NT2/D1 (cell line): ENCODE results near the gene ARPC5.
"Not testable (repeated sequence)": the region's sequence is repeated elsewhere in the genome, so short reads cannot be mapped to it uniquely, and the experiment has no call there.

ENCODE experiments used
- DNase-seq: peaks from one replicate; pipeline ENCODE4 v3.0.0-alpha.2; 2011; ENCODE audit warnings: low read depth, low spot score
- H3K27me3 ChIP-seq: 2 replicates; pipeline ENCODE4 v1.6.0; 2011; ENCODE audit warnings: mild to moderate bottlenecking; ENCODE audit not compliant: insufficient read length, insufficient read depth
- H3K36me3 ChIP-seq: 2 replicates; pipeline ENCODE4 v1.6.1; 2011; ENCODE audit warnings: mild to moderate bottlenecking, low read length, mixed read lengths; ENCODE audit not compliant: insufficient read depth, insufficient read length
- H3K4me1 ChIP-seq: 2 replicates; pipeline ENCODE4 v1.5.1; 2011; ENCODE audit not compliant: insufficient read depth, insufficient read length
- H3K4me3 ChIP-seq: 2 replicates; pipeline ENCODE4 v1.5.1; 2011; ENCODE audit warnings: low read depth; ENCODE audit not compliant: insufficient read length
- H3K9ac ChIP-seq: 2 replicates; pipeline ENCODE4 v1.6.0; 2011; ENCODE audit warnings: low read depth; ENCODE audit not compliant: insufficient read length
- H3K9me3 ChIP-seq: 2 replicates; pipeline ENCODE4 v1.5.1; 2011; ENCODE audit warnings: mild to moderate bottlenecking, low read length; ENCODE audit not compliant: insufficient read depth
- SUZ12 ChIP-seq: IDR thresholded peaks from 2 replicates; pipeline ENCODE4 v1.6.1; 2011; ENCODE audit not compliant: insufficient read length, insufficient read depth; ENCODE audit errors: extremely low read depth
- YY1 ChIP-seq: IDR thresholded peaks from 2 replicates; pipeline ENCODE4 v1.6.1; 2011; ENCODE audit not compliant: insufficient read length, insufficient read depth
- ZNF274 ChIP-seq: IDR thresholded peaks from 2 replicates; pipeline ENCODE4 v1.6.1; 2011; ENCODE audit warnings: mild to moderate bottlenecking, low read depth, low read length

Gene ARPC5

DNA sequence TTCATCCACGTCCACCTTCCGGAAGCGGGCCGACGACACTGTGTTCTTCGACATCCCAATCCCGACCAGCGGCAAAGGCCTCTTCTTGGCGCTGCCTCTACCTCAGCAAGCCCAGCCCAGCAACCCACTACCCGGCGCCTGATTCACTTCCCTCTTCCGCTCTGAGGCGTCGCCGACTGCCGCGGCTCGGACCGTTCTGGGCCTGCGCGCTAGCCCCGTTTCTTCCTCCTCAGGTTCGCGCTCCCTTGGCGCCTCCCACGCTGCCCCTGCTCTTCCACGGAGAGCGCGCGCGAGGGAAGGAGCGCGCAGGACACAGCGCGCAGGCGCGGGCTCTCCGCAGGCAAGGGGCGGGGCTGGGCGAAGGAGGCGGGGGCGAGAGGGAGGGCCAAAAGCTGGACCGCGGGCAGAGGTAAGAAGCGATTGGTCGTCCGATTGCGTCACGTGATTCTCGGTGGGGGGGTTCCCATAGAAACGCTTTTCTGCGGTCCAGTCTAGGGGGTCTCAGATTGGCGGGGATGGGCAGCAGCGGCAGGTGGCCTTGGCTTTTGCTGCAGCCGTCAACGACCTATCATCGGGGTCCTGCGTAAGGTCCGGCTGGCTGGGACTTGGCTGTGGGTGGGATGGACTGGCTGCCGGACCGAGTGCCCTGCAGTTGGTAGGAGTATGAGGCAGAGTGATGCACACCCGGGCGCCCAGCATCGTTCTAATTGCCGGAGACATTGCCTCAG is at the start of gene ARPC5:
TSS of gene ARPC5 (minus strand) at position 178 of the 728 bp plus-strand sequence. CDS start at position 54, 124 bp downstream.
- no peak for TF ChIP-seq SUZ12
- TF ChIP-seq ZNF274, result no peak
- TF ChIP-seq YY1, result no peak
- H3K27me3 ChIP-seq, result peaks cover 21% of the 10 kb centered on the region
- H3K9ac ChIP-seq, result peak within 1 kb of the TSS; percentile 96
- peaks cover 14% of the 10 kb centered on the region for H3K36me3 ChIP-seq
- H3K9me3 ChIP-seq, result no peaks in the 10 kb centered on the region
- peak within 1 kb of the TSS; percentile 92 for H3K4me3 ChIP-seq
- peaks cover 3% of the 10 kb centered on the region for H3K4me1 ChIP-seq
- DNase-seq, result peak; percentile 92

DNA sequence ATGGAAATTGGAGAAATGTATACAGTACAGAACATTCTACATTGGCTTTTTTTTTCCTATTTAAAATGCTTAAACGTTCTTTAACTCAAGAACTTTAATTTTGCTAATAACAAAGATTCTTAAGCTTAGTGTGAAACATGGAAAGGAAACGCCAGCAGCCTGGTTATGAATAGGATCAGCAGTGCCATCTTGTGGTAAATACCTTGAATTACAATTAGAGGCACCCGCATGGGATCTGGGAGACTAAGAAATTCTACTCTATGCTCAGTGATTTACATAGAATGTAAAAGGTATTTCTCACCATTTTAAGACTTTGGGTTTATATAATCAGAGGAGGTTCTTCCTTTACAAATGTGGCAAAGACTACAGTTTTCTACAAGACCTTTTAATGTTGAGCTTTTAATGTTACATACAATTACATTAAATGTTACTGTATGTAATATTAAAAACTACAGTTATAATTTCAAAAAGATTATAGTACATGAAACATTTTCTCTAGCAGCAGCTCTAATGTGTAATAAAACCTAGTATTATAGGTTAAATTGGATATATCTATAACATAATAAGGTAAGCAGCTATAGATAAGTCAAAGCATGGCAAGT is 49.6 kb upstream of the ARPC5 start:
- Histone ChIP-seq H3K36me3 (no peaks in the 10 kb centered on the region), H3K27me3 (no peaks in the 10 kb centered on the region), H3K4me3 (no peak overlapping the region), H3K9me3 (no peaks in the 10 kb centered on the region), H3K9ac (no peak overlapping the region), H3K4me1 (no peaks in the 10 kb centered on the region)
- peak; percentile 48 for DNase-seq
- TF ChIP-seq ZNF274 (no peak), YY1 (no peak), SUZ12 (no peak)

DNA sequence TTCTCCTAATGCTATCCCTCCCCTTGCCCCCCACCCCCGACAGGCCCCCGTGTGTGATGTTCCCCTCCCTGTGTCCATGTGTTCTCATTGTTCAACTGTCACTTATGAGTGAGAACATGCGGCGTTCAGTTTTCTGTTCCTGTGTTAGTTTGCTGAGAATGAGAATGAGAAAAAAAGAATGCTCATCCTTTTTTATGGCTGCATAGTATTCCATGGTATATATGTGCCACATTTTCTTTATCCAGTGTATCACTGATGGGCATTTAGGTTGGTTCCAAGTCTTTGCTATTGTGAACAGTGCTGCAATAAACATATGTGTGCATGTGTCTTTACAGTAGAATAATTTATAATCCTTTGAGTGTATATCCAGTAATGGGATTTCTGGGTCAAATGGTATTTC is 43.8 kb upstream of the ARPC5 start:
- H3K27me3 ChIP-seq, H3K36me3 ChIP-seq, H3K4me3 ChIP-seq, DNase-seq, H3K9me3 ChIP-seq, H3K9ac ChIP-seq, H3K4me1 ChIP-seq: not testable (repeated sequence)

DNA sequence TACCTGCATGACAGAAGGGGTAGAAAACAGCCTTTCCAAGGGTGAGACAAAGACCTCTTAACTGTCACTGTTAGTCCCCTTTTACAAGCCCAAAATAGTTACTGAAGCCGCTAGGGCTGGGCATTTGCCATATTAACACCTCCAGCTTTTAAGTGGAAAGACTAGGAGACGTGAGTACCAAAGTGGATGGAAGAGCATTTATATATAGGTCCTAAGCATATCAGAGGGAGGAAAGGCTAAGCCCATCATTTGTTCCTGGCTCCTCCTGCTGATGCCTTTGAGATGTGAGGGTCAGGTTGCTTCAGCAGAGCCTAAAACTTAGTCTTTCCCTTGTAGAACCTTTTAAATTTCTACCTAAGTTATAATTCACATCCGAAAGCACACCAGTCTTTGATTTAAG is 43.2 kb upstream of the ARPC5 start:
- no peak for DNase-seq

DNA sequence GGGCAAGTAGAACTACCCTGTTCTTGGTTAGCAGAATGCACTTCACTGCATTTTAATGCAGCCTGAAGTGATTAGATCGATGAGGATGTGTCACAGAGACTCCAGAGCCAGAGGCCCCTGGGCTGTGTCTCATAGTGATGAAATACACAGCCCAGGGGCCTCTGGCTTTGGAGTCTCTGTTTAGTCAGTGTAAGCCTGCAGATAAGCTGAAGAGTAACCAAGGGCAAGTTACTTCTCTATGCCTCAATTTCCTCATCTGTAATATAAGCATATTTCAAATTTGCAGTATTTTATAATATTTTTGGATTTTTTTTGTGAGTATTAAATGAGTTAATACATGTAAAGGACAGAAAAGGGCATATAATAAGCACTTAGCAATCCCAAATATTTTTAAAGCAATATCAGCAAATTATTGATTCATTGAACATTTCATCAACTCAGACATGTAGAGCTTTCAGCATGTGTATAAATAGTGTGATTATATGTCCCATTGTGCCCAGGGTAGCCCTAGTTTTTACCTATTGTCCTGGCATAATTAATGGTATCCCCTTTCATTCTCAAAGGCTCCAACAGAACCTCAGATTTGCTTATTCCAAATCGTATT is 41.1 kb upstream of the ARPC5 start:
- no peak for TF ChIP-seq ZNF274
- TF ChIP-seq SUZ12, result no peak
- TF ChIP-seq YY1, result no peak
- Histone ChIP-seq H3K9ac (no peak overlapping the region), H3K4me1 (no peaks in the 10 kb centered on the region), H3K36me3 (no peaks in the 10 kb centered on the region), H3K9me3 (no peaks in the 10 kb centered on the region), H3K4me3 (no peak overlapping the region), H3K27me3 (no peaks in the 10 kb centered on the region)
- no peak for DNase-seq

More for the DNA sequence above, 43.2 kb upstream of the ARPC5 start:
- Histone ChIP-seq H3K9ac (no peak overlapping the region), H3K4me3 (no peak overlapping the region), H3K27me3 (no peaks in the 10 kb centered on the region), H3K36me3 (no peaks in the 10 kb centered on the region), H3K4me1 (no peaks in the 10 kb centered on the region), H3K9me3 (no peaks in the 10 kb centered on the region)
- no peak for TF ChIP-seq ZNF274
- TF ChIP-seq SUZ12, result no peak
- no peak for TF ChIP-seq YY1

DNA sequence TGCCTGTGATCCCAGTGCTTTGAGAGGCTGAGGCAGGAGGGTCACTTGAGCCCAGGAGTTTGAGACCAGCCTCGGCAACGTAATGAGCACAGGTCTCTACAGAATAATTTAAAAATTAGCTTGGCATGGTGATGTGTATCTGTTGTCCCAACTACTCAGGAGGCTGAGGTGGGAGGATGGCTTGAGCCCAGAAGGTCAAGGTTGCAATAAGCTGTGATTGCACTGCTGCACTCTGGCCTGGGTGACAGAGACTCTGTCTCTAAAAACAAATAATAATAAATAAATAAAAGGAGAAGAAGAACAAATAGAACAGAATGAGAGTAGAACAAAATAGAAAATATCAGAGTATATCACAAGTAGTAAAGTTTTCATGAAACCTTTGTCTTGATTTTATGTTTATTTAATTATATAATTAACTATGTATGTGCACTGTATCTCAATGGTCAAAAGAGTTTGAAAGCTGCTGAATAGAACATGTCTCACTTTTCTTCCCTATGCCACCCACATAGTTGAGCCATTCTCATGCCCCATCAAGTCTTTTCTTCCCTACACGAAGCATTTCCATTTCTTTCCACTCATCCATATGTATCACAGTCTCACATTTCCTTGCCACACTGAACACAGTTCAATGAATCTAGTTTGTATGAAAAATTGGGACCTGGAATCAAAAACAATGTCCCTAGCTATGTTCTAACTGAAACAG is 40.5 kb upstream of the ARPC5 start:
- H3K4me3 ChIP-seq, result no peak overlapping the region
- no peak overlapping the region for H3K9ac ChIP-seq
- H3K27me3 ChIP-seq, result no peaks in the 10 kb centered on the region
- TF ChIP-seq SUZ12, result no peak
- no peak for TF ChIP-seq YY1
- TF ChIP-seq ZNF274, result no peak
- no peaks in the 10 kb centered on the region for H3K36me3 ChIP-seq
- no peaks in the 10 kb centered on the region for H3K4me1 ChIP-seq
- DNase-seq, result no peak
- H3K9me3 ChIP-seq, result peaks cover 6% of the 10 kb centered on the region; the same call in 1 of the 2 replicates

DNA sequence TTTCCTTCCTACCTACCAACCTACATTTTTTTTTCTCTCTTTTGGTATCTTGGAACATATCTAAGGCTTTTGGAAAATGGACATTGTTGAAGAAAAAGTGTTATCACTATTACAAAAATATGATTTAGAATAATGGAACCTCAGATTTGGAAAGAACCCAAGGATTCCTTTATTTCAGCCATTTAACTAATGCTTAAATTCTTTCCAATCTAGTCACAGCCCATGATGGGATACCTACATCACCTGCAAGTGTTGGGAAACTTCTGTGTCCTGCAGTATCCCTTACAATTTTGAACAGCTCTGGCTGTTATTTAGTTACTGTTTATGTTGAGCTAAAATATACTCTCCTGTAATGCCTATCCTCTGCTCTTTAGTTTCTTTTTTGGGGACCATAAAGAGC is 39.8 kb upstream of the ARPC5 start:
- Histone ChIP-seq H3K27me3 (no peaks in the 10 kb centered on the region), H3K9me3 (peaks cover 8% of the 10 kb centered on the region; the same call in 1 of the 2 replicates), H3K36me3 (no peaks in the 10 kb centered on the region), H3K4me1 (no peaks in the 10 kb centered on the region), H3K9ac (no peak overlapping the region), H3K4me3 (no peak overlapping the region)
- DNase-seq, result no peak
- no peak for TF ChIP-seq ZNF274
- TF ChIP-seq YY1, result no peak
- no peak for TF ChIP-seq SUZ12
